H54 (cell line): ENCODE measurements around the gene SP3.

Source experiments
- DNase-seq: peaks from one replicate; pipeline ENCODE4 v3.0.0; 2011; ENCODE audit warnings: low spot score, mixed read lengths; ENCODE audit not compliant: insufficient read length
- FAIRE-seq: peaks from 3 replicates; lab custom pipeline; 2011; peaks lifted over from hg19 to GRCh38; lab: Jason Lieb, UNC
- POLR2A ChIP-seq: IDR thresholded peaks from 2 replicates; pipeline ENCODE4 v1.6.1; 2011; ENCODE audit warnings: low read depth, mild to moderate bottlenecking, low read length

SP3 gene

DNA sequence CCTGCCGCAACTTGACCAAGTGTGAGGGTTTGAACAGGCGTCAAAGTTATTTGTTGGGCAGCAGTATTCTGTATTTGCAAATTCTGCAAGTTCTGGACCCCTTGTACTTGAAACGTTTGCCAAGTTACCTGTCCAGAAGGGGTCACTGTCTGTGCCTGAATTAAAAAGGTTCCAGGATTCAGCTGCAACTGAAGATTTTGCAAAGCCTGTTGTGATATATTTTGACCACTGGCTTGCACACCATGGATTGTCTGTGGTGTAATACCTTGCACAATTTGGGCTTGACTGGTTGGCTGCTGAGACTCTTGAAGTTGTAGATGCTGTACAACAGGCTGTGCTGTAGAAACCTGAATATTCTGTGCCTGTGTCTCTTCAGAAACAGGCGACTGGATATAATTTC lies 10.2 kb downstream of the SP3 start:
- no peak for FAIRE-seq
- DNase-seq, result no peak
- TF ChIP-seq POLR2A, result no peak

- no peak for TF ChIP-seq POLR2A
- DNase-seq (no peak), FAIRE-seq (peak; percentile 11)
These were observed 12.1 kb downstream of the SP3 start for GRCh38 chr2:173953047-173953424.

DNA sequence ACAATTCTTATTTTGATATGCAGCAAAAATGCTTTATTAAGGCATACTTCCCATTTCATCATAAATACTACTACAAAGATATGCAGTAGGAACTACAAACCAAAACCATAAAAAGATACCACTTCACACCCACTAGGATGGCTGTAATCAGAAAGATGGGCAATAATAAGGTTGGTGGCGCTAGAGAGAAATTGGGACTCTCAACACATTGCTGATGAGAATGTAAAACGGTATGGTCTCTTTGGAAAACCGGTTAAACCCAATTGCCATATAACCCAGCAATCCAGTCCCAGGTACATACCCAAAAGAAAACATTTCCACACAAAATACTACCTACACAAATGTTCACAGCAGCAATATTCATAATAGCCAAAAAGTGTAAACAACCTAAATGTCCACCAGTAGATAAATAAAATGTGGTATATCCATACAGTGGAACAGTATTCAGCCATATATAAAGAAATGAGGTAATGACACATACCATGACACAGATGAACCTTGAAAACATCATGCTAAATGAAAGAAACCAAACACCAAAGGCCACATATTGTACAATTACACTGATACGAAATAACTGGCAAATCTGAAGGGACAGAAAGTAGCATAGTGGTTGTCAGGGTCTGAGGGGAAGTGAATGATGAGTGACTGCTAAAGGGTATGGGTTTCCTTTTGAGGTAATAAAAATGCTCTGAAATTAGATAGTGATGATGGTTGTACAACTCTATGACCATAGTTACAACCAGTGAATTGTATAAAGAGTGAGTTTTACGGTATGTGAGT lies 12.7 kb downstream of the SP3 start:
- no peak for DNase-seq
- no peak for TF ChIP-seq POLR2A
- FAIRE-seq, result peak; percentile 73

DNA sequence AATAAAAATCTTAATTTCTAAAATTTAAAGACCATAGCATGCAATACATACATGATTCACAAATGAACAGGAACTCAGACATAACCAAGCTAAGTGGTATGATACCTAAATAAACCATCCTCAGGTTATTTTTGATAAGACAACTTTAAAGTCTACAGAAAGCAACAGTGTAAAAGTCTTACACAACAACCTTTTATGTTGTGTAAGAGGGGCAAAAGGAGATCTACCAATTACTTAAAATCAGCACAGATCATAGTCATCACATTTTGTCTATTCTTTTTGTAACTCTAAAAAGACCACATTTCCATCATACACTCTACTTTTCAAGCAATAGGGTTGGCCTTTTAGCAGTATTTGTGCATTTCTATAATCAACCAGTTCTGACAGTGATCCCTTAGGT lies 16.3 kb downstream of the SP3 start:
- TF ChIP-seq POLR2A, result no peak
- no peak for DNase-seq
- peak; percentile 41 for FAIRE-seq

DNA sequence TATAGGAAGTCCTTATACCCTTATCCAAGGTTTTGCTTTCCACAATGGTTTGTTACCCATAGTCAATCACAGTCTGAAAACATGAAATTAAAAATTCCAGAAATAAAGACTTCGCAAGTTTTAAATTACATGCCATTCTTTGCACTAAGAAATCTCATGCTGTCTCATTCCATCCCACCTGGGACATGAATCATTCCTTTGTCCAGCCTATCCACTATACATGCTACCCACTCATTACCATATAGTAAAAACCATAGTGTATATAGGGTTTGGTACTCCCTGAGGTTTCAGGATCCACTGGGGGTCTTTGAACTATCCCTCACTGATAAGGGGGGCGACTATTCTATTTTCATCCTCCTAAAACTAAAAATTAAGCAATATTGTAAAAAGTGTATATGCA lies 17.0 kb downstream of the SP3 start:
- DNase-seq, result no peak
- no peak for TF ChIP-seq POLR2A
- FAIRE-seq, result peak; percentile 36

GRCh38 chr2:173947131-173947530 lies 18.0 kb downstream of the SP3 start:
- DNase-seq, result no peak
- TF ChIP-seq POLR2A, result no peak
- peak; percentile 62 for FAIRE-seq

DNA sequence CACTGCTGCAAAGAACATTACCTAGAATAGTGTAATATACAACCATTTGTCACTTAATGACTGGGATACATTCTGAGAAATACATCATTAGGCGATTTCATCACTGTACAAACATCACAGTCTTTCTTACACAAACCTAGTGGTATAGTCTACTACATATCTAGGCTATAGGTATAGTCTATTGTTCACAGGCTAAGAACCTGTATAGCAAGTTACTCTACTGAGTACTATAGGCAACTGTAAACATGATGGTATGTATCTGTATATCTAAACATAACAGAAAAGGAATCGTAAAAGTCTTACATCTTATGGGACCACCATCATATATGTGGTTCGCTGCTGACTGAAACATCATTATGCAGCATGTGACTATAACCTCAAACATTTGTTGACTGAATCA lies 21.4 kb downstream of the SP3 start:
- DNase-seq, result no peak
- peak; percentile 11 for FAIRE-seq
- no peak for TF ChIP-seq POLR2A

- DNase-seq, result no peak
- TF ChIP-seq POLR2A, result no peak
- FAIRE-seq, result no peak
These were observed 22.2 kb downstream of the SP3 start for GRCh38 chr2:173942861-173943523.

- TF ChIP-seq POLR2A, result no peak
- DNase-seq, result no peak
- no peak for FAIRE-seq
These were observed 23.6 kb downstream of the SP3 start for GRCh38 chr2:173941567-173941966.

DNA sequence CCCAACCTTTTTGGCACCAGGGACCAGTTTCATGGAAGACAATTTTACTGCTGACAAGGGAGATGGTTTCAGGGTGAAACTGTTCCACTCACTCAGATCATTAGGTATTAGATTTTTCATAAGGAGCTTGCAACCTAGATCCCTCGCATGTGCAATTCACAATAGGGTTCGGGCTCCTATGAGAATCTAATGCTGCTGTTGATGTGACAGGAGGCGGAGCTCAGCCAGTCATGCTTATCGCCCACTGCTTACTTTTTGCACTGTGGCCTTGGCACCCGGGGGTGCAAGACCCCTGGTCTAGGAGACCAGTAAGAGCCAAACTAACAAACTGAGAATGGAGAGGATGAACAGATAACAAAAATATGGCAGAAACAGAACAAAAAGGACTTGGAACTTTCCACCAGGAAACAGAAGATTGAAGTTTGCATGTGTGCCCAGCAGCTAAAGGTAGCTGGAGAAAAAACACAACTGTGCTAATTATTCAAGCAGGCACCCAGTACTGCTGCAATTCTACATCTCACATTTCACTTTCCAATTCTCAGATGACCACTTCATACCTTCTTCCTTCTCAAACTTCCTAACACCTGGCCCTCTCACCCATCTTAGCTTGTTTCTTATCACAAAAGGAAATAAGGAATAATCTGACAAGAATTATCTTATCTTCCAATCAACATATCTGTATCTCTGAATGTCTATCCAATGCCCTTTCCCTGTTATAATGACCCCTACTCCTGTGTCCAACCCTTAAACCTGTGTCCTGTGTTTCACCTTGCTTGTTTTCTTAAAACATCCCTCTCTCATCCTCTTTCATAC lies 24.8 kb downstream of the SP3 start:
- no peak for FAIRE-seq

DNA sequence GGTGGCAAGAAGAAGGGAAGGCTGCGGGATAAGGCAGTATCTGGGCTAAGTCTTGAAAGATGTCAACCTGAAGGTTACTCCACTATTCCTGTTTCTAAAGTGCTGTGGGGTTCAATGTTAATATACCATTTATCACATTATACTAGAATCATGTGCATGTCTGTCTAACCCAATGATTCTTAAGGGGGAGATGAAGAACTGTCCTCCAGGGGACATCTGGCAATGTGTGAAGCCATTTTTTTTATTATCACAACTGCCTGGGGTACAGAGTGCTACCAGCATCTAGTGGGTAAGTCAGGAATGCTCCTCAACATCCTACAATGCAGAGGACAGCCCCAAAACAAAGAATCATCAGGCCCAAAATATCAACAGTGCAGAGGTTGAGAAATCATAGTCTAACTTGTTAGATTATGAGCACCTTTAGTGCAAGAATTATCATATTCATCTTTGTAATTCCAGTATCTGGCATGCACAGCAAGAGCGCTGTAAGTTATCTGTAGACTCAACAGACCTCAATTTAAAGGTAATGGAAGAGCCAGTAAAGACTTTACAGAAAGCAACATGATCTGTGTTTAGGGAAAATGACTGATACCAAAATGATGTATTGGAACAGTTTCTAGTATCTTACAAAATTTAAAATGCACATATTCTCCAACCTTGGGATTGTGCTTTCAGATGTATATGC lies 26.3 kb downstream of the SP3 start:
- no peak for TF ChIP-seq POLR2A
- FAIRE-seq (no peak), DNase-seq (no peak)

More for the DNA sequence above, 24.8 kb downstream of the SP3 start:
- no peak for TF ChIP-seq POLR2A
- no peak for DNase-seq

DNA sequence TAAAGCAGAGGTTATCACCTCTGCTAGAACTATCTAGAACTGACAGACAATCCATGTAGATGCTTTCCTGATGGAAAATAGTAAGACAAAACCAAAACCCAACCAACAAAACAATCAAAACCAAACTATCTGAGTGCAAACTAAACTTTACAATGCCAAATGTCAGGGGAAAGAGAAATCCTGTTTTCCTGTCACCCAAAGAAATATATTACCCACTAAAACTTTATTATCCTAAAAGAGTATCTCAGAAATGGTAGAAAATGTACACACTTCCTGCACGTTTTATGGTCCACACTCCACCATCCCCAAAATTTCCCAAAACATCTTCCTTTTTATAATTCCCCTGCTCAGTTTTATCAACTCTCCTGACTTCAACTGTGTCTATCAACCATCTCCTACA lies 29.9 kb downstream of the SP3 start:
- TF ChIP-seq POLR2A, result no peak

DNA sequence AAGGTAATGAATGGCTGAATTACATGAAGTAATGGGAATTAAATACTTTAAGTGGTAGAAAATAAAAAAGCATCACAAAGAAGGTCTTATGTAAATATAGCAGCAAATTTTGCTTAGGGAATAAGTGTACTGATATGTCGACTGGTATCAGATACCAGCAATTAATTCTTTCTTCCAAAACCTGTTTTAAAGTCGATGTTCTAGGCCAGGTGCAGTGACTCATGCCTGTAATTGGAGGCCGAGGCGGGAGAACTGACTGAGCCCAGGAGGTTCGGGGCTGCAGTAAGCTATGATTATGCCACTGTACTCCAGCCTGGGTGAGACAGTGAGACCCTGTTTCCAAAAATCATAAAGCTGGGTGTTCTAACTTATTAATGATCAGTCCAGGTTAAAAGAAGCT lies 30.3 kb downstream of the SP3 start:
- TF ChIP-seq POLR2A, result no peak
- no peak for DNase-seq
- FAIRE-seq, result peak; percentile 48

More for the DNA sequence above, 29.9 kb downstream of the SP3 start:
- DNase-seq, result no peak
- peak; percentile 58 for FAIRE-seq

DNA sequence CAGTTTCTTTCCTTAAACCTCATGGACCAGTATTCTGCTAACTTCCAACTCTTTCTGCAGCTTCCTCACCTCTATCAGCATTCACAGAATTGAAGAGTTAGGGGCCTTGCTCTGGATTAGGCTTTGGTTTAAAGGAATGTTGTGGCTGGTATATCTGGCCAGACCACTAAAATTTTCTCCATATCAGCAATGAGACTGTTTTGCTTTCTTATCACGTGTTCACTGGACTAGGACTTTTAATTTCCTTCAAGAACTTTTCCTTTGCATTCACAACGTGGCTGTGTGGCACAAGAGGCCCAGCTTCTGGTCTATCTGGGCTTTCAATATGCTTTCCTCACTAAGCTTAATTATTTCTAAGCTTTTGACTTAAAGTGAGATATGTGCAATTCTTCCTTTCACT lies 33.4 kb downstream of the SP3 start:
- FAIRE-seq (no peak), DNase-seq (no peak)
- TF ChIP-seq POLR2A, result no peak

- no peak for TF ChIP-seq POLR2A
These were observed 35.7 kb downstream of the SP3 start for GRCh38 chr2:173929441-173929840.

More at GRCh38 chr2:173929441-173929840, 35.7 kb downstream of the SP3 start:
- FAIRE-seq (no peak), DNase-seq (no peak)
